Panc1 (cell line): Measurements from ENCODE around the gene COQ2. TPM values are rescaled to one million over a fixed set of nuclear protein-coding genes. Genes with fewer than 3 reads are reported as not detected.

Experiments used
- ATAC-seq: fragments of 200-7000 bp; cut with Tn5 transposase; 2 replicates; pipeline ENCODE4 v1.9.1; 2020; ENCODE audit warnings: mild to moderate bottlenecking, moderate library complexity
- BruUV-seq: library from RNA; stranded (reverse); fragments of 400-500 nt; replicated peaks from 2 replicates; lab custom pipeline; 2021; lab: Mats Ljungman, UMichigan
- CTCF ChIA-PET: fragments of 300-600 bp; sonication (Branson Sonifier 250); formaldehyde crosslinking; loops from one replicate; lab custom pipeline; 2022; ENCODE audit warnings: antibody characterized with exemption; lab: Charles Lee
- POLR2A ChIA-PET: fragments of 300-600 bp; sonication (Branson Sonifier 250); formaldehyde crosslinking; loops from one replicate; lab custom pipeline; 2022; ENCODE audit warnings: antibody characterized with exemption; lab: Charles Lee
- DNase-seq: peaks from one replicate; pipeline ENCODE4 v3.0.0-alpha.2; 2010; ENCODE audit warnings: low read depth, low spot score
- H3K27ac ChIP-seq: 2 replicates; pipeline ENCODE4 v1.5.1; 2011; ENCODE audit warnings: mild to moderate bottlenecking, low read length, inconsistent platforms
- H3K27me3 ChIP-seq: fragments of 200-500 bp; sonication (Bioruptor generic); 2 replicates; pipeline ENCODE4 v1.6.0; 2014; ENCODE audit warnings: low read length, inconsistent platforms; ENCODE audit not compliant: control insufficient read depth, insufficient read depth
- H3K36me3 ChIP-seq: fragments of 200-500 bp; sonication (Bioruptor generic); 2 replicates; pipeline ENCODE4 v1.5.1; 2014; ENCODE audit warnings: inconsistent platforms, mild to moderate bottlenecking, low read length, moderate library complexity; ENCODE audit not compliant: control insufficient read depth, insufficient read depth
- H3K4me1 ChIP-seq: 2 replicates; pipeline ENCODE4 v1.5.1; 2011; ENCODE audit warnings: inconsistent platforms, mild to moderate bottlenecking, low read length, moderate library complexity; ENCODE audit not compliant: control insufficient read depth, insufficient read depth
- H3K4me3 ChIP-seq, 2 experiments: 2 replicates each; pipeline ENCODE4 v1.5.1; 2011 to 2012; ENCODE audit warnings: low read depth in 2 of 2, low read length in 2 of 2, mild to moderate bottlenecking in 2 of 2, inconsistent platforms in 1 of 2, moderate library complexity in 1 of 2
- H3K9me3 ChIP-seq: fragments of 200-500 bp; sonication (Bioruptor generic); 2 replicates; pipeline ENCODE4 v1.5.1; 2014; ENCODE audit warnings: low read depth, mild to moderate bottlenecking, inconsistent platforms, low read length, moderate library complexity; ENCODE audit not compliant: control insufficient read depth, insufficient read depth
- POLR2AphosphoS5 ChIP-seq: IDR thresholded peaks from 2 replicates; pipeline ENCODE4 v1.6.1; 2012; ENCODE audit warnings: mild to moderate bottlenecking, low read depth, low read length, moderate library complexity
- REST ChIP-seq, 2 experiments: IDR thresholded peaks; 2 replicates each; pipeline ENCODE4 v1.6.1; 2011 to 2012; ENCODE audit warnings: low read depth in 2 of 2, control low read depth in 1 of 2, low read length in 1 of 2, mild to moderate bottlenecking in 1 of 2, moderate library complexity in 1 of 2; ENCODE audit not compliant: insufficient read depth in 1 of 2
- SIN3A ChIP-seq: IDR thresholded peaks from 2 replicates; pipeline ENCODE4 v1.6.1; 2012; ENCODE audit warnings: low read depth, mild to moderate bottlenecking, low read length, moderate library complexity, borderline replicate concordance; ENCODE audit not compliant: insufficient read depth
- TCF7L2 ChIP-seq: IDR thresholded peaks from 2 replicates; pipeline ENCODE4 v1.6.1; 2011; ENCODE audit warnings: mild to moderate bottlenecking, low read depth, low read length, inconsistent platforms
- in situ Hi-C: cut with HindIII; loops from 2 replicates; pipeline ENCODE4 v1.10.0; 2016; ENCODE audit warnings: low sequenced_read_pairs, low pct_unique_long_range_greater_than_20kb
- intact Hi-C: fragments of 100-400 bp; cut with micrococcal nuclease; formaldehyde crosslinking; loops from one replicate; pipeline ENCODE4 v1.10.0; 2022; ENCODE audit not compliant: unreplicated experiment
- total RNA-seq: library from RNA; stranded (reverse); gene quantifications from one replicate; pipeline ENCODE4 v1.2.1, GENCODE V29; 2021; ENCODE audit not compliant: unreplicated experiment
- TF ChIP-seq, protein P1 (sequence below): fragments of 450-650 bp; IDR thresholded peaks from 2 replicates; pipeline ENCODE4 v1.5.1; 2017; ENCODE audit warnings: mild to moderate bottlenecking

Gene COQ2
- total RNA-seq, 1 experiment from 2014 or later, result 28.1 TPM

DNA sequence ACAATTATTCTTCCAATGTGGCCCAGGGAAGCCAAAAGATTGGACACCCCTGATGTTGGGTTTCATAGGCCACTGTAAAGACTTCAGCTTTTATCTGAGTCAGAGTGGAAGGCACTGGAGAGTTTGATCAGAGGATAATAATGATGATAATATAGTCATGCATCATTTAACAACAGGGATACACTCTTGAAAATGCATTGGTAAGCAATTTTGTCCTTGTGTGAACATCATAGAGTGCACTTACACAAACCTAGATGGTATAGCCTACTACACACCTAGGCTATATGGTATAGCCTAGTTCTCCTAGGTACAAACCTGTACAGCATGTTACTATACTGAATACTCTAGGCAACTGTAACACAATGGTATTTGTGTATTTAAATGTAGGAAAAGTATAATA lies 70.5 kb downstream of the COQ2 start:
- no peaks in the 10 kb centered on the region for H3K36me3 ChIP-seq
- POLR2A ChIA-PET, result no interaction called here
- CTCF ChIA-PET, result no interaction called here
- in situ Hi-C loops, result no loop called here
- no peak overlapping the region for H3K27ac ChIP-seq
- H3K4me1 ChIP-seq, result no peaks in the 10 kb centered on the region
- DNase-seq (no peak), ATAC-seq (no peak)
- no peak for TF ChIP-seq REST (IDR thresholded peaks at IDR 0.05; ENCODE audit: insufficient read depth in 1 of 2, low read depth in 2 of 2, low read length in 1 of 2)
- TF ChIP-seq SIN3A, result no peak
- TF ChIP-seq POLR2AphosphoS5, result no peak
- TF ChIP-seq TCF7L2, result no peak
- TF ChIP-seq, protein P1, sequence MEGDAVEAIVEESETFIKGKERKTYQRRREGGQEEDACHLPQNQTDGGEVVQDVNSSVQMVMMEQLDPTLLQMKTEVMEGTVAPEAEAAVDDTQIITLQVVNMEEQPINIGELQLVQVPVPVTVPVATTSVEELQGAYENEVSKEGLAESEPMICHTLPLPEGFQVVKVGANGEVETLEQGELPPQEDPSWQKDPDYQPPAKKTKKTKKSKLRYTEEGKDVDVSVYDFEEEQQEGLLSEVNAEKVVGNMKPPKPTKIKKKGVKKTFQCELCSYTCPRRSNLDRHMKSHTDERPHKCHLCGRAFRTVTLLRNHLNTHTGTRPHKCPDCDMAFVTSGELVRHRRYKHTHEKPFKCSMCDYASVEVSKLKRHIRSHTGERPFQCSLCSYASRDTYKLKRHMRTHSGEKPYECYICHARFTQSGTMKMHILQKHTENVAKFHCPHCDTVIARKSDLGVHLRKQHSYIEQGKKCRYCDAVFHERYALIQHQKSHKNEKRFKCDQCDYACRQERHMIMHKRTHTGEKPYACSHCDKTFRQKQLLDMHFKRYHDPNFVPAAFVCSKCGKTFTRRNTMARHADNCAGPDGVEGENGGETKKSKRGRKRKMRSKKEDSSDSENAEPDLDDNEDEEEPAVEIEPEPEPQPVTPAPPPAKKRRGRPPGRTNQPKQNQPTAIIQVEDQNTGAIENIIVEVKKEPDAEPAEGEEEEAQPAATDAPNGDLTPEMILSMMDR, result no peak
- H3K27me3 ChIP-seq, result no peaks in the 10 kb centered on the region
- no peak overlapping the region for H3K4me3 ChIP-seq
- intact Hi-C loops, result no loop called here
- H3K9me3 ChIP-seq, result no peaks in the 10 kb centered on the region
- no TSS peak for BruUV-seq

Other genes starting within 250 kb of the COQ2 start
- gene COPS4, start 249.6 kb downstream of the COQ2 start, total RNA-seq, result 23.7 TPM
- 154 TPM for gene PLAC8, start 170.1 kb downstream of the COQ2 start, total RNA-seq
- gene HPSE, start 50.0 kb upstream of the COQ2 start, total RNA-seq, result 2.6 TPM
- gene HELQ, start 171.0 kb upstream of the COQ2 start, total RNA-seq, result 9.3 TPM
- gene MRPS18C, start 171.3 kb upstream of the COQ2 start, total RNA-seq, result 50.8 TPM
- gene ABRAXAS1, start 200.3 kb upstream of the COQ2 start, total RNA-seq, result 8.3 TPM